ENCODE measurements around the gene CPAMD8.

The CPAMD8 gene

GRCh38 chr19:16892868-16893685 lies 133.5 kb downstream of the CPAMD8 start:
- DNase-seq (ENCODE audit: low read depth), result no peak

- DNase-seq (ENCODE audit: low read depth), result no peak
Measured at GRCh38 chr19:16892436-16892835, 134.2 kb downstream of the CPAMD8 start.

- no peak for DNase-seq (ENCODE audit: low read depth)
Measured at GRCh38 chr19:16891696-16892382, 134.8 kb downstream of the CPAMD8 start.

DNA sequence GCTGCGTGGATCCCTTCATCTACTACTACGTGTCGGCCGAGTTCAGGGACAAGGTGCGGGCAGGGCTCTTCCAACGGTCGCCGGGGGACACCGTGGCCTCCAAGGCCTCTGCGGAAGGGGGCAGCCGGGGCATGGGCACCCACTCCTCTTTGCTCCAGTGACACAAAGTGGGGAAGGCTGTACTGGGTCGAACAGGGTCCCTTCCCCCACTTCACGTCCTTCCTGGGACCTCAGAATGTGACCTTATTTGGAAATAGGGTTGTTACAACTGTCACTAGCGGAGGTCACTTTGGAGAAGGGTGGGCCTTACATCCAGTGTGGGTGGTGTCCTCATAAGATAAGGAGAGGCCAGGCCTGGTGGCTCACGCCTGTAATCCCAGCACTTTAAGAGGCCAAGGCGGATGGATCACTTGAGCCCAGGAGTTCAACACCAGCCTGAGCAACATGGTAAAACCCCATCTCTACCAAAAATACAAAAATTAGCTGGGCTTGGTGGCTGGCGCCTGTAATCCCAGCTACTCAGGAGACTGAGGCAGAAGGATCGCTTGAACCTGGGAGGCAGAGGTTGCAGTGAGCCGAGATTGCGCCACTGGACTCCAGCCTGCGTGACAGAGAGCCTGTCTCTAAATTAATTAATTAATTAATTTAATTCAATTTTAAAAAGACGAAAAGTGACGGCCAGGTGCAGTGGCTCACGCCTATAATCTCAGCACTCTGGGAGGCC lies 136.0 kb downstream of the CPAMD8 start:
- DNase-seq (ENCODE audit: low read depth), result no peak

DNA sequence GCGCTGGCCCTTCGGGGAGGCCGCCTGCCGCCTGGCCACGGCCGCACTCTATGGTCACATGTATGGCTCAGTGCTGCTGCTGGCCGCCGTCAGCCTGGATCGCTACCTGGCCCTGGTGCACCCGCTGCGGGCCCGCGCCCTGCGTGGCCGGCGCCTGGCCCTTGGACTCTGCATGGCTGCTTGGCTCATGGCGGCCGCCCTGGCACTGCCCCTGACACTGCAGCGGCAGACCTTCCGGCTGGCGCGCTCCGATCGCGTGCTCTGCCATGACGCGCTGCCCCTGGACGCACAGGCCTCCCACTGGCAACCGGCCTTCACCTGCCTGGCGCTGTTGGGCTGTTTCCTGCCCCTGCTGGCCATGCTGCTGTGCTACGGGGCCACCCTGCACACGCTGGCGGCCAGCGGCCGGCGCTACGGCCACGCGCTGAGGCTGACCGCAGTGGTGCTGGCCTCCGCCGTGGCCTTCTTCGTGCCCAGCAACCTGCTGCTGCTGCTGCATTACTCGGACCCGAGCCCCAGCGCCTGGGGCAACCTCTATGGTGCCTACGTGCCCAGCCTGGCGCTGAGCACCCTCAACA lies 136.6 kb downstream of the CPAMD8 start:
- DNase-seq (ENCODE audit: low read depth), result no peak

DNA sequence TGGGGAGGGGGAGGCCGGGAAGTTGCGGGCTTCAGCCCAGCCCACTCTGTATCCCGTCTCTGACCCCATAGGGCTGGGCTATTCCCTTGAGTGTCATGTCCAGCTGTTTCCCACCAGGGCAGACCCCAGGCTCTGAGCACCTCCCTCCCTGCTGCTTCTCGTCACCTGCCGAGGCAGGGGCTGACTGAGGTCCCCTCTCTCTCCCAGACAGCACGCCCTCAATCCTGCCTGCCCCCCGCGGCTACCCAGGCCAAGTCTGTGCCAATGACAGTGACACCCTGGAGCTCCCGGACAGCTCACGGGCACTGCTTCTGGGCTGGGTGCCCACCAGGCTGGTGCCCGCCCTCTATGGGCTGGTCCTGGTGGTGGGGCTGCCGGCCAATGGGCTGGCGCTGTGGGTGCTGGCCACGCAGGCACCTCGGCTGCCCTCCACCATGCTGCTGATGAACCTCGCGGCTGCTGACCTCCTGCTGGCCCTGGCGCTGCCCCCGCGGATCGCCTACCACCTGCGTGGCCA lies 137.2 kb downstream of the CPAMD8 start:
- no peak for DNase-seq (ENCODE audit: low read depth)

GRCh38 chr19:16888629-16889365 lies 137.8 kb downstream of the CPAMD8 start, which contains the start of gene F2RL3:
Gene F2RL3, plus strand, starts transcription at chr19:16888999. Its CDS starts 191 bp downstream, at chr19:16889190.
- no peak for DNase-seq (ENCODE audit: low read depth)

DNA sequence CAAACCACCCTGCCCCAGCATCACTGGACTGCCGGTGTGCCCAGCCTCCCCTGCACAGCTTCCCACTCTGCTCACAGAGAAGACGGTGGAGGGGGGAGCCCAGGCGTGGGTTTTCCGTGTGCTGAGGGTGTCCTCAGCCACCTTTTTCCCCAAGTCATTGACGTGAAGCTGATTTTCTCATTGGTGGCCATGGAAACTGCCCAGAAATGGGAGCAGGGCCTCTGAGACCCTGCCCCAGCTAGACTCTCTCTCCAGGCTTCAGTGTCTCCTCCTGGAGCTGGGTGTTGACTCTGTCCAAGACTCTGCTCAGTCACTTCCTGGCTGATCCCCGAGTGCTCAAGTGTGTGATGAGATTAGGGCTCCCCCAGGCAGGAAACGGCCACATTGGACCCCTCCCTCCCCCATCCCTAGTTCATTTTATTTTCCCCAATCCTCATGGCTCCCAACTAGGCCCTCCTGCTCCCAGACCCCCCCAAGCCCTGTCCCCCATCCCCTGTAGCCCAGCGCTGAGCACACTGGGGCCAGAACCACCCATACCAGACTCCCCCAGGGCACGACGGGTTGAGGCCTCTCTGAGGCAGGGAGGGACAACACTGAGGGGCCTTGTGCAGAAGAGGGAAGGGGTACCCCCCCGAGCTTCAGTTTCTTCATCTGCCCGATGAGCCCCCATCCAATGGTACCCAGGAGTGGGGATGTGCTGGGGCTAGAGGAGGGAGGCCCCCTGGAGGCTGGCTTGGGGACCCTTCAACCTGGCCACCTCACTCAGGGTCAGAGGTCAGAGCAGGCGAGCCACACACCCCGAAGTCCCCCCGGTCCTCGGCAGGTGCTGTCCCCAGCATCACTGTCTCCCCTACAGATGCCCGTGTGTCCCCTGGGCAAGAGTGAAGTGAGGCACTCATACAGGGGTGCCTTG lies 139.0 kb downstream of the CPAMD8 start:
- no peak for DNase-seq (ENCODE audit: low read depth)

GRCh38 chr19:16886305-16886880 lies 140.2 kb downstream of the CPAMD8 start:
- DNase-seq (ENCODE audit: low read depth), result no peak

DNA sequence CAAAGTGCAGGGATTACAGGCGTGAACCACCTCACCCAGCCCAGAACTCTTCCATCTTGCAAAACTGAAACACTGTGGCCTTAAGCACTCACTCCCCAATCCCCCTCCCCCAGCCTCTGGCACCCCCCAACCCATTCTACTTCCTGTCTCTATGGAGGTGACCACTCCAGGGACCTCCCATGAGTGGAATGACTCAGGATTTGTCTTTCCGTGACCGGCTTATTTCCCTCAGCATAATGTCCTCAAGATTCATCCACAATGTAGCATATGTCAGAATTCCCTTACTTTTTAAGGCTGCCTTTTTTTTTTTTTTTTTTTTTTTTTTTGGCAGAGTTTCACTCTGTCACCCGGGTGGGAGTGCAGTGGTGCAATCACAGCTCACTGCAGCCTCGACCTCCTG lies 141.4 kb downstream of the CPAMD8 start:
- no peak for DNase-seq (ENCODE audit: low read depth)

DNA sequence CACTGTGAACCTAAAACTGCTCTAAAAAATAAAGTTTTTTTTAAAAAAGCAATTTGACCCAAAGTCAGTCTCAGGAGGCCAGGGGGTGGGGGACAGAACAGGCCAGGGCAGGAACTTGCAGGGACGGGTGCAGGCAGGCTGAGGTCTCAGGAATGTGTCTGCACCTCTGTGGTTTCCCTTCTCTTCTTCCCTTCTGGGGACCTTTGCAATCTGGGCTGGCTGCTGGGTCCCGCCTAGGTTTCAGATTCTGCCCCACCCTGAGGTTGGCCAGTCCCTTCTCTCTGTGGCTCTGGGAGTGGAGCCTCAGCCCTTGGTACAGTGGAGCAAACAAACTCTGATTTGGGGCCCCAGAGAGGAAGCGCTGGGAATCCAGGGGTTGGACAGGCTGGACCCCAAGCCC lies 143.1 kb downstream of the CPAMD8 start:
- DNase-seq (ENCODE audit: low read depth), result no peak

DNA sequence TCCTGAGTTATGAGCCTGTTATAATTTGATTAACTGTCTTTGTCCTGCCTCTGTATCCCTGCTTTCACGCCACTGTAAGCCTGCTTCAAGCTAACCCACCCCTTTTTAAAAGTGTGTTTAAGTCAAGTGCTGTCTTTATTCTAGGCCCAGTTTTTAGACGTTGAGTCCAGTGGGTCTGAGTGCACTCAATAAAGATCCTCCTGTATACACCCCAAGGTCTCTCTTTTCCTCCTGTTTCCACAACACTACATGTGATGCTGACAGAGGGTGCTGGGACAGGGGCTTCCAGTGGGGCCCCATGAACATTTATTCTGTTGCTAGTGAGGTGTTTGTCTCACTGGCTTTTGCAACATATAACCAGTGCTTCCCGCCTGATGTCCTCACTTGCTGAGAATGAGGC lies 144.5 kb downstream of the CPAMD8 start:
- no peak for DNase-seq (ENCODE audit: low read depth)

GRCh38 chr19:16880884-16881554 lies 145.6 kb downstream of the CPAMD8 start:
- DNase-seq (ENCODE audit: low read depth), result no peak

- DNase-seq (ENCODE audit: low read depth), result no peak
Measured at GRCh38 chr19:16878181-16878965, 148.2 kb downstream of the CPAMD8 start.

DNA sequence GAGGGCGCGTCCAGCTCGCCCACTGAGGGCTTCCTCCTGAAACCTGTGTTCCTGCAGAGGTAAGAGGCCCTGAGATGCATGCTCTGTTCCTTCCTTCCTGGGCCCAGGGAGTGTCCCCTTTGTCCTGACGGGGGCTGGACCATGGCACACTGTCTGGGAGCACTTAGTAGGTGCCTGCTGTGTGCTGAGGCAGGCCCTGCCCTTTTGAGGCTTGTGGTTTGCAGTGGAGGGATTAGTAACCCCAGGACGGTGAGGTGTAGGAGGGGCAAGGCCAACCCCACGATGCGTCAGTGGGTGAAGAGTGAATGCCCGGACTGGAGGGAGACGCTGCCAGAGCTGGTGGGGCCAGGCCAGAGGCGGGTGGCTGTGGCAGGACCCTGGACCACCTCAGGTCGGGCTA lies 149.0 kb downstream of the CPAMD8 start:
- DNase-seq (ENCODE audit: low read depth), result no peak

GRCh38 chr19:16876904-16877361 lies 149.7 kb downstream of the CPAMD8 start:
- DNase-seq (ENCODE audit: low read depth), result no peak

DNA sequence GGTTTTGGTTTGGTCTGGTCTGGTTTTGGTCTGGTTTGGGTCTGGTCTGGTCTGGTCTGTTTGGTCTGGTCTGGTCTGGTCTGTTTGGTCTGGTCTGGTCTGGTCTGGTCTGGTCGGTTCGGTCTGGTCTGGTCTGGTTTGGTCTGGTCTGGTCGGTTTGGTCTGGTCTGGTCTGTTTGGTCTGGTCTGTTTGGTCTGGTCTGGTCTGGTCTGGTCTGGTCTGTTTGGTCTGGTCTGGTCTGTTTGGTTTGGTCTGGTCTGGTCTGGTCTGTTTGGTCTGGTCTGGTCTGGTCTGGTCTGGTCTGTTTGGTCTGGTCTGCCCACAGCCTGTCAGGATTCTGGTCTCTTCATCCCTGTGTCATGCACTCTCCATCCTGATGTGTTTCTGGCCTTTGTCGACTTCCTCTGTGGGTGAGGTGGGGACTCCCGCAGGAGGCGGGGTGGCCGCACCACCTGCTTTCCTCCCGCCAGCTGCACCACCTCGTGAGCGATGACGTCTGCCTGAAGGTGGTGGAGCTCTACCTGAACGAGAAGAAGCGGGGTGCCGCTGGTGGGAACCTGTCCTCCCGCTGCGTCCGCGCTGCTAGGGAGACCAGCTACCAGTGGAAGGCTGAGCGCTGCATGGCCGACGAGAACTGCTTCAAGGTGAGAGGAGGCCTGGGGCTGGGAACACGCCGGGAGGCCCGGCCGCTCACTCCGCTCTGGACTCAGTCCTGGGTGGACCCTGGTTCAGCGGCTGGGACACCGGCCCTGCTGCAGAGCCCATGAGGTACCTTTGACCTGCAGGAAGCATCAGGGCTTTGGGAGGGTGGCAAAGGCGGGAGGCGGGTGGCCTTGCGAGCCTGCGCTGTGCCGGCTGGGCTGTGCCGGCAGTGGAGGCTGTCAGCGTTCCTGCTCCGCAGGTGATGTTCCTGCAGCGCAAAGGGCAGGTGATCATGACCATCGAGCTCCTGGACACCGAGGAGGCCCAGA lies 150.7 kb downstream of the CPAMD8 start:
- no peak for DNase-seq (ENCODE audit: low read depth)

Measured in T follicular helper cell (primary cell).